SK-N-MC (cell line): ENCODE measurements around the gene IL7R.

Experiments used
- DNase-seq: peaks from one replicate; pipeline ENCODE4 v3.0.0-alpha.2; 2011; ENCODE audit warnings: low read depth, low spot score
- H3K27ac ChIP-seq: fragments of 200-600 bp; sonication (generic); 2 replicates; pipeline ENCODE4 v1.5.1; 2016; ENCODE audit warnings: mixed run types
- H3K36me3 ChIP-seq: fragments of 200-600 bp; sonication (generic); 2 replicates; pipeline ENCODE4 v1.6.1; 2017; ENCODE audit warnings: antibody characterized with exemption, low read length, mixed read lengths; ENCODE audit not compliant: insufficient read depth
- H3K4me3 ChIP-seq: fragments of 200-600 bp; sonication (generic); 2 replicates; pipeline ENCODE4 v1.5.1; 2016
- H3K9ac ChIP-seq: fragments of 200-600 bp; sonication (generic); 2 replicates; pipeline ENCODE4 v1.8.0; 2017; ENCODE audit warnings: mixed run types, mixed read lengths; ENCODE audit not compliant: insufficient read length
- H3K9me3 ChIP-seq: fragments of 200-600 bp; sonication (generic); 2 replicates; pipeline ENCODE4 v1.6.1; 2017; ENCODE audit warnings: low read depth, mild to moderate bottlenecking, antibody characterized with exemption, low read length, moderate library complexity, mixed read lengths
- EZH2 ChIP-seq: fragments of 200-600 bp; sonication (generic); IDR thresholded peaks from one replicate; pipeline ENCODE4 v1.6.1; 2017; ENCODE audit warnings: antibody characterized with exemption
- FOXP2 ChIP-seq: optimal IDR thresholded peaks from 2 replicates; pipeline ENCODE3; 2011; ENCODE audit warnings: mild to moderate bottlenecking, moderate library complexity; ENCODE audit not compliant: insufficient read depth; ENCODE audit errors: extremely low read length, control extremely low read depth
- POLR2AphosphoS5 ChIP-seq: IDR thresholded peaks from 2 replicates; pipeline ENCODE4 v1.6.1; 2012; ENCODE audit warnings: mild to moderate bottlenecking, low read depth, low read length, borderline replicate concordance

The IL7R gene

GRCh38 chr5:35902046-35902672, 45.5 kb downstream of the IL7R start:
- Histone ChIP-seq H3K9ac (no peak overlapping the region), H3K4me3 (no peak overlapping the region), H3K9me3 (no peaks in the 10 kb centered on the region), H3K36me3 (no peaks in the 10 kb centered on the region), H3K27ac (no peak overlapping the region)
- no peak for DNase-seq
- no peak for TF ChIP-seq POLR2AphosphoS5
- no peak for TF ChIP-seq EZH2

- H3K9me3 ChIP-seq = no peaks in the 10 kb centered on the region
- DNase-seq = no peak
- no peak overlapping the region for H3K27ac ChIP-seq
- no peaks in the 10 kb centered on the region for H3K36me3 ChIP-seq
- H3K9ac ChIP-seq = no peak overlapping the region
- no peak overlapping the region for H3K4me3 ChIP-seq
- no peak for TF ChIP-seq FOXP2
Measured at GRCh38 chr5:35903631-35904203, 47.0 kb downstream of the IL7R start.

- Histone ChIP-seq H3K4me3 (no peak overlapping the region), H3K9ac (no peak overlapping the region), H3K36me3 (no peaks in the 10 kb centered on the region), H3K27ac (no peak overlapping the region), H3K9me3 (no peaks in the 10 kb centered on the region)
- no peak for TF ChIP-seq POLR2AphosphoS5
- TF ChIP-seq FOXP2 = no peak
- TF ChIP-seq EZH2 = no peak
- no peak for DNase-seq
Measured at GRCh38 chr5:35904443-35905132, 47.9 kb downstream of the IL7R start.

GRCh38 chr5:35908228-35908627, 51.5 kb downstream of the IL7R start:
- H3K27ac ChIP-seq = no peak overlapping the region
- no peak for DNase-seq

GRCh38 chr5:35908814-35909213, 52.1 kb downstream of the IL7R start:
- no peak for TF ChIP-seq FOXP2
- no peak for TF ChIP-seq EZH2
- TF ChIP-seq POLR2AphosphoS5 = no peak
- H3K9ac ChIP-seq = no peak overlapping the region
- H3K4me3 ChIP-seq = no peak overlapping the region
- no peaks in the 10 kb centered on the region for H3K36me3 ChIP-seq
- no peak overlapping the region for H3K27ac ChIP-seq
- DNase-seq = no peak
- no peaks in the 10 kb centered on the region for H3K9me3 ChIP-seq

More at GRCh38 chr5:35908228-35908627, 51.5 kb downstream of the IL7R start:
- Histone ChIP-seq H3K36me3 (no peaks in the 10 kb centered on the region), H3K9ac (no peak overlapping the region), H3K4me3 (no peak overlapping the region), H3K9me3 (no peaks in the 10 kb centered on the region)
- TF ChIP-seq FOXP2 = no peak
- TF ChIP-seq POLR2AphosphoS5 = no peak
- TF ChIP-seq EZH2 = no peak

- no peak overlapping the region for H3K27ac ChIP-seq
Measured at GRCh38 chr5:35919191-35919590, 62.5 kb downstream of the IL7R start.

GRCh38 chr5:35920890-35921289, 64.2 kb downstream of the IL7R start:
- Histone ChIP-seq H3K9me3 (no peaks in the 10 kb centered on the region), H3K4me3 (no peak overlapping the region), H3K9ac (no peak overlapping the region), H3K36me3 (no peaks in the 10 kb centered on the region), H3K27ac (no peak overlapping the region)
- TF ChIP-seq EZH2 = no peak
- no peak for TF ChIP-seq FOXP2
- TF ChIP-seq POLR2AphosphoS5 = no peak
- DNase-seq = no peak

More at GRCh38 chr5:35919191-35919590, 62.5 kb downstream of the IL7R start:
- H3K9ac ChIP-seq = no peak overlapping the region
- H3K4me3 ChIP-seq = no peak overlapping the region
- DNase-seq = no peak
- H3K9me3 ChIP-seq = no peaks in the 10 kb centered on the region
- H3K36me3 ChIP-seq = no peaks in the 10 kb centered on the region
- TF ChIP-seq FOXP2 (no peak), EZH2 (no peak), POLR2AphosphoS5 (no peak)

GRCh38 chr5:35921930-35922329, 65.2 kb downstream of the IL7R start:
- no peak for TF ChIP-seq EZH2
- TF ChIP-seq POLR2AphosphoS5 = no peak
- no peak for TF ChIP-seq FOXP2

GRCh38 chr5:35922468-35922867, 65.8 kb downstream of the IL7R start:
- no peak overlapping the region for H3K27ac ChIP-seq
- H3K9me3 ChIP-seq = no peaks in the 10 kb centered on the region
- H3K36me3 ChIP-seq = no peaks in the 10 kb centered on the region
- no peak overlapping the region for H3K4me3 ChIP-seq
- TF ChIP-seq EZH2 = no peak
- no peak for TF ChIP-seq POLR2AphosphoS5
- TF ChIP-seq FOXP2 = no peak
- no peak overlapping the region for H3K9ac ChIP-seq
- DNase-seq = no peak

More at GRCh38 chr5:35921930-35922329, 65.2 kb downstream of the IL7R start:
- Histone ChIP-seq H3K9ac (no peak overlapping the region), H3K27ac (no peak overlapping the region), H3K9me3 (no peaks in the 10 kb centered on the region), H3K4me3 (no peak overlapping the region), H3K36me3 (no peaks in the 10 kb centered on the region)
- DNase-seq = no peak
